ENCODE results near the gene KRT76. TPM values are rescaled to one million over a fixed set of nuclear protein-coding genes. Genes with fewer than 3 reads are reported as not detected.

KRT76 gene
- total RNA-seq, 1 experiment from 2014 or later = not detected

- H3K79me1 ChIP-seq (ENCODE audit: insufficient read depth, low read depth, low read length, poor library complexity, severe bottlenecking) = no peaks in the 10 kb centered on the region
- DNase-seq = no peak
- H2BK120ac ChIP-seq (ENCODE audit: low read depth, low read length, poor library complexity, severe bottlenecking) = no peak overlapping the region
- no peak overlapping the region for H2AFZ ChIP-seq (ENCODE audit: low read length)
- Mint-ChIP-seq H3K27ac (no peak overlapping the region), H3K36me3 (ENCODE audit: insufficient read depth in 1 of 3, low read depth in 3 of 3) (no peaks in the 10 kb centered on the region), H3K4me1 (peaks cover 0 to 10% of the 10 kb centered on the region in 2 experiments; a peak in 2 of 4 replicates), H3K4me3 (no peak overlapping the region), H3K9me3 (peaks cover 0 to 2% of the 10 kb centered on the region in 2 experiments; a peak in 2 of 5 replicates), H3K27me3 (ENCODE audit: low read depth) (peaks cover 9% of the 10 kb centered on the region)
- no peaks in the 10 kb centered on the region for H3K4me1 ChIP-seq (ENCODE audit: insufficient read depth, low read length)
- no peak overlapping the region for H2BK5ac ChIP-seq (ENCODE audit: insufficient read length, low read length)
- H3T11ph ChIP-seq (ENCODE audit: low read length) = no peak overlapping the region
- H3K79me2 ChIP-seq (ENCODE audit: insufficient read depth, low read length) = no peaks in the 10 kb centered on the region
- no peaks in the 10 kb centered on the region for H4K20me1 ChIP-seq (ENCODE audit: control insufficient read depth, insufficient read depth, insufficient read length)
- no peak overlapping the region for H3K9ac ChIP-seq (ENCODE audit: extremely low read depth, insufficient read length, low read length)
- H3K27ac ChIP-seq (ENCODE audit: insufficient read length, low read depth, low read length) = no peak overlapping the region
- H3K56ac ChIP-seq (ENCODE audit: insufficient read length, low read depth, low read length) = no peak overlapping the region
- H2BK20ac ChIP-seq (ENCODE audit: low read depth, low read length, poor library complexity, severe bottlenecking) = no peak overlapping the region
- no peak overlapping the region for H3K4me2 ChIP-seq (ENCODE audit: insufficient read depth, insufficient read length, low read length)
- no peak overlapping the region for H4K8ac ChIP-seq (replicated peaks; ENCODE audit: insufficient read length, low read depth, low read length)
- H3K9me3 ChIP-seq (ENCODE audit: control insufficient read depth, low read depth, low read length) = no peaks in the 10 kb centered on the region
- no peaks in the 10 kb centered on the region for H3K23me2 ChIP-seq (ENCODE audit: insufficient read length, low read depth, low read length, poor library complexity, severe bottlenecking)
- H2BK15ac ChIP-seq (ENCODE audit: low read depth, low read length) = no peak overlapping the region
- no CpG with 5 or more reads among the region's 11 CpGs for WGBS (ENCODE audit: extremely low coverage, insufficient read length, low lambda C conversion rate)
- no peak overlapping the region for H3K4ac ChIP-seq (ENCODE audit: low read depth, low read length)
- H3K18ac ChIP-seq (ENCODE audit: insufficient read length, low read depth, low read length) = no peak overlapping the region
- no peak overlapping the region for H3K23ac ChIP-seq (ENCODE audit: insufficient read length, low read depth, low read length)
- no peak overlapping the region; the same call in 1 of the 2 replicates for H3K14ac ChIP-seq (ENCODE audit: insufficient read depth, low read length)
- H2BK12ac ChIP-seq (ENCODE audit: insufficient read length, low read depth, low read length) = no peak overlapping the region
- no peak overlapping the region for H4K5ac ChIP-seq (ENCODE audit: insufficient read length, low read depth, low read length)
- H3K27me3 ChIP-seq (ENCODE audit: insufficient read depth, low read length) = no peaks in the 10 kb centered on the region
- H4K91ac ChIP-seq (ENCODE audit: insufficient read length, low read depth, low read length) = no peak overlapping the region
- no peak for TF ChIP-seq CTCF (conservative IDR thresholded peaks at IDR 0.05)
- H2AK5ac ChIP-seq (ENCODE audit: insufficient read length, low read length) = no peak overlapping the region
Observed at GRCh38 chr12:52788876-52789636, 11.9 kb upstream of the KRT76 start.

Measured in H9 (cell line).